Kidney capillary endothelial cell (primary cell): ENCODE measurements around the gene SALL2.
"Not testable (repeated sequence)": the region's sequence is repeated elsewhere in the genome, so short reads cannot be mapped to it uniquely, and the experiment has no call there.

Source experiments
- DNase-seq: peaks from one replicate; pipeline ENCODE4 v3.0.0-alpha.2; 2018; ENCODE audit warnings: low spot score

Gene SALL2

DNA sequence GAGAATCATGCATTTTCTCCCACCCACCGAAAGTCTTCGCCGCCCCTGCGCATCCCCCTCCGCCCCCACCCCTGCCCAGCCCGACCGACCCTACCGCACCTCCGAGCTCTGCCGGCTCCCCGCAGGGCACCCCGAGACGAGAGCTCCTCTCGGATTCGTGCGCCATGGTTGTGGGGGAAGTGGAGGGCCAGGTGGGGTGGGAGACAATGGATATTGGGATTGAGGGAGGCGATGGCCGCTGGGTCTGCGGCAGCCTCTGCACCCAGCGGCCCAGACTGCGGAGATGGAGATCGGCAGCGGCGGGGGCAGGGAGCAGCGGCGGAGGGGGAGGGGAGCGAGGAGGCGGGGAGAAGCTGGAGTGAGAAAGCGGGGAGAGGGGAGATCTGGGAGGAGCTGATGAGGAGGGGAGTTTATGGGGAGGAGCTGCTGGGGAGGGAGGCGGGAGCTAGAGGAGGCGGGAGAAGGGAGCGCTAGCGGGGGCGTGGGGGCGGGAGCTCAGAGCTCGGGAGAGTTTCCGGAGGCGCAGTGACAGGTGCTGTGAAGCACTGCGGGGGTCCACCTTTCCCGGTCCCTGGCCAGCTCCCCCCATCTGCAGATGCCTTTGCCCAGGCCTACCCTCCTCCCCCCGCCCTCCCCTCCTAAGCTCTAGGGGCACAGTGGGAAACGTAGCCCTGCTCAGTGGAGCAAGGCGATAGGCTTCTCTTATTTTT, at the start of gene SALL2:
Gene SALL2 (minus strand): TSS at position 385 of the 710 bp plus-strand sequence. CDS start 219 bp downstream, at position 166.
- DNase-seq, result no peak

- no peak for DNase-seq
These were observed 49.5 kb upstream of the SALL2 start for GRCh38 chr14:21575661-21576060.

- no peak for DNase-seq
These were observed 46.5 kb upstream of the SALL2 start for GRCh38 chr14:21572604-21573003.

DNA sequence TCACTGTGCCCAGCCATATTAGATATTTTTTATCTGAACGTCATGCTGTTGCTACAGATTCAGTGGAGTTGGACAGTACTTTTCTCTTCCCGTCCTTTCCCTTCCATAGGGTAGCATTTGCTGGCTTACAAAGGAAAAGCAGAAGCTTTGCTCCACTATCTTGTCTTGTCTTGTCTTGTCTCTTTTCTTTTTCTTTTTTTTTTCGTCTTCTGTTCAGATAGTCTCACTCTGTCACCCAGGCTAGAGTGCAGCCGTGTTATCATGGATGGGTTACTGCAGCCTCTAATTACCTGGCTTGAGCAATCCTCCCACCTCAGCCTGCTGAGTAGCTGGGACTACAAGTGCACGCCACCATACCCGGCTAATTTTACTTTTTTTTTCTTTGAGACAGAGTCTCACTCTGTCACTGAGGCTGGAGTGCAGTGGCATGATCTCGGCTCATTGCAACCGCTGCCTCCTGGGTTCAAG, 32.6 kb upstream of the SALL2 start:
- no peak for DNase-seq

DNA sequence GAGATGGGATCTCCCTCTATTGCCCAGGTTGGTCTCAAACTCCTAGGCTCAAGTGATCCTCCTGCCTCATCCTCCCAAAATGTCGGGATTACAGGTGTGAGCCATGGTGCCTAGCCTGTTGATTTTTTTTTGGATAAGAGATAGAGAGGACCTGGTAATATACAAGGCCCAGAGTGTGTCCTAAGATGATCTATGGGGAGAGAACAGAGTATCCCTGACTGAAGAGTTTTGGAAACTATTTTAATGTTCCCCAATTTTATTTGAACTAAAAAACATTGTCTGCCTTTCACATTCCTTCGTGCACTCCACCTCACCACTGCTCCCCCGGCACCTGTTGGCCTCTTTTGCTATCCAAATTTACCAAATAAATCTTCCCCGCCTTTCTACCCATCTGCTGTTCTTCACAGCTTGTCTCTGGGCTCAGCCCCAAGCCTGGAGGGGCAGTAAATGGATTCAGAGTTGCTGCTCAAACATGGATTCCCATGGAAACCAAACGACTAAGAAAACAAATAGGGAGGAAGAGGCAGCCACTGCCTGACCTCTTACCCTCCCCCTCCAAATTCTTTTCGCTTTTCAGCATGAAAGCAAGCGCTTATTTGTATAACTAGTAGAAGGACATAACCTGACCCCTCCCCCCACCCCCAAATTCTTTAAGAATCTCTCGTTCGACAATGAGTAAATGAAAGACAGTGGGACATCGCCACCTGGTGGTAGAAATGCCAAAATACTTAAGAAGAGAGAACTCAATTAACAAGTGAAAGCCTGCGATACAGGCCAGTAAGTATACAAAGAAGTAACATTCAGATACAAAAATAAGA, 31.1 kb upstream of the SALL2 start:
- DNase-seq, result peak; percentile 72

DNA sequence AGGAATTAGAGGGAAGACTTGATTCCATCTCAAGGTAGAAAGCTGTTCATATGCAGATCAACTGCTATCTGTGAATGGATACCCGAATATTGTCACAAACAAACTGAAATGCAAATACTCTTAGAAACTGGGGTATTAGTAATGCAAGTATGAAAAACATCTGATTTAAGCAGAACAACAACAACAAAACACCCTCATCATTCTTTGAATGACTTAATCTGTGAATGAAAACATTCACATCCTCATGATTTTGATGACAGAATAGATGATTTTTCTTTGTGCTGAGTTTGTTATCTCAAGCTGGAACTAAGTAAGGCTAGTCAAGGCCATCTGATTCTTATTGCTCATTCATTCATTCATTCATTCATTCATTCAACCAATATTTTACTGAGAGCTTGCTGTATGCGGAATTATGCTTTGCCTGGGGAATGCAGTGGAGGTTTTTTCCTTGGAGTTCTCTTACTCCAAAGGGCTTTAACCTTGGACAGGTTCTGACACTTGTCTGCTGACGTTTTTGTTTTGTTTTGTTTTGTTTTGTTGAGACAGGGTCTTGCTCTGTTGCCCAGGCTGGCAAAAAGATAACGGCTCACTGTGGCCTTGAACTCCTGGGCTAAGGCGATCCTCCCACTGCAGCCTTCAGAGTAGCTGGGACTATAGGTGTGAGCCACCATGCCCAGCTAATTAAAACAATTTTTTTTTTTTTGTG, 30.4 kb upstream of the SALL2 start:
- DNase-seq, result no peak

DNA sequence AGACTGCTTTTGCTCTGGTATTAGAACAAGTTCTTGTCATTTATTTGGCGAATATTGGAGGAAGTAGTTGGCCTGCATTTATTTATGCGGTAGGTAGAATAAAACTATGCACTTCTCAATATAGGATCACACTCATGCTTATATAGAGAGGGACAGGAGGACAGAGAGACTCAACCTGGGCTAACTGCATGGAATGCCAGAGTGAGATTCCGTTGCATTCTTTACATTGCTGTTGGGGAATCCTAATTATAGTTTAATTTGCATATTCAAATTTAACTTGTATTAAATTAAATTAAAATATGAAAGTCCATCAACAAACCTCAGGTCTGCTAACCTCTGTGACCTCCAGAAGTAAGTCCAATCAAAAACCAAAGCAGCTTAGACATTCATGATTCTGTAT, 27.1 kb upstream of the SALL2 start:
- no peak for DNase-seq

DNA sequence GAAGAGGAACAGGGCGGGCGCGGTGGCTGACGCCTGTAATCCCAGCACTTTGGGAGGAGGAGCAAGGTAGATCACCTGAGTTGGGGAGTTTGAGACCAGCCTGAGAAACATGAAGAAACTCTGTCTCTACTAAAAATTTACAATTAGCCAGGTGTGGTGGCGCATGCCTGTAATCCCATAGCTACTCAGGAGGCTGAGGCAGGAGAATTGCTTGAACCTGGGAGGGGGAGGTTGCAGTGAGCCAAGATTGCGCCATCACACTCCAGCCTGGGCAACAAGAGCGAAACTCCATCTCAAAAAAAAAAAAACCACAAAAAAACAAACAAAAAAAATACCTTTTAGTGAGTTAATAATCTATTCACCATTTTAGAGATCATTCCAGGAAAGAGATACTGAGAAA, 18.4 kb upstream of the SALL2 start:
- not testable (repeated sequence) for DNase-seq

- no peak for DNase-seq
These were observed 17.8 kb upstream of the SALL2 start for GRCh38 chr14:21543963-21544362.

DNA sequence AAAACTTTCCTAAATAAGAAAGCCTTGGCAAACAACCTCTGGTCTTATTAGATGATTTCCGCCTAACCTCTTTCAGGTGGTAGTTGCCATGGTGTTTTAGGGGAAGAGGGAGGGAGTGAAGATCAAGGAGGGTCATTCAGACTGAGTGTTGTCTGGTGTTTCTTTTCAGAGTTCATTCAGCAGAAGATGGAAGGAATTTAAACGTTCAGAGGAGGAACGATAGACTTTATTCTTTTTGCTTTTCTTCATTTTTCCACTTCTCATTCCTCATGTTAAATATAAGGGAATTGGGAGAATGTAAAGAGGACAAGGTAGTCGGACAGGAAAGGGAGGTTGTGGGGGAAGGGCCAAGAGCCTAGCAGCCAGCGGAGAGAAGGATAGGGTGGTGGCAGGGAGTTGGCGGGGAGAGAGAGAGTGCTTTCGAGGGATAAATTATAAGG, 17.4 kb upstream of the SALL2 start:
- DNase-seq, result no peak

- DNase-seq, result no peak
These were observed 15.4 kb upstream of the SALL2 start for GRCh38 chr14:21541413-21542074.

DNA sequence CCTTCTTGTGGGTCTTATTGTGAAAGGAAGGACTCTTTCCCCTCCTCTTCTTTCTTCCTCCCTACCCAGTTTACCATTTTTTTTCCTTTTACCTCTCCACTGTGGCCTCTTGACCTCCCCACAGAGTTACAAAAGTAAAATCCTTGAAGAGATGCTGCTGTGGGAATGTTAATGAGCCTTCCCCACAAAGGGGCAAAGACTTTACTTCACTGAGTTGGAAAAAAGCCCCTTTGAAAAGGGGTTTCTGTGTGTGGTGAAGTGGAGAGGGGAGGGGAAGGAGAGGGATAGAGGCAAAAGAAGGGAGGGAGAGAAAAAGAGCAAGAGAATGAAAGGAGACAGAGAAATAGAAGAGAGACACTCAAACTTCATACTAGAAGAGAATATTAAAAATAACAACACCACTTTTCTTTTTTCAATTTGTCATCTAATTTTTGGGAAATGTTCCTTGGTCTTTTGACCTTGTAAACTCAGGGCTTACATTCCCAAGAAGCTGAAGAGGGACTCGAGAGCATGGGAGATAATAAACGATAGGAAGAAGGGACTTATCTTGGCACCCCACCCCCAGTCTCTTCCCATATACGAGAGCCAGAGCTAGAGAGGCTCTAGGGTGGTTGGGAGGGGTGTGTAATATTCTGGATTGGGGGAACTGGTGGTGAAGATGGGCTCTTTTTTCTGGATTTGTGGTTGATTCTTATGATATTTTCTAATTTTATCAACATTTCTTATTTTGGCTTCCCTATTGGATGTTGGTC, 13.2 kb upstream of the SALL2 start:
- no peak for DNase-seq

- no peak for DNase-seq
These were observed 10.9 kb upstream of the SALL2 start for GRCh38 chr14:21537090-21537424.

DNA sequence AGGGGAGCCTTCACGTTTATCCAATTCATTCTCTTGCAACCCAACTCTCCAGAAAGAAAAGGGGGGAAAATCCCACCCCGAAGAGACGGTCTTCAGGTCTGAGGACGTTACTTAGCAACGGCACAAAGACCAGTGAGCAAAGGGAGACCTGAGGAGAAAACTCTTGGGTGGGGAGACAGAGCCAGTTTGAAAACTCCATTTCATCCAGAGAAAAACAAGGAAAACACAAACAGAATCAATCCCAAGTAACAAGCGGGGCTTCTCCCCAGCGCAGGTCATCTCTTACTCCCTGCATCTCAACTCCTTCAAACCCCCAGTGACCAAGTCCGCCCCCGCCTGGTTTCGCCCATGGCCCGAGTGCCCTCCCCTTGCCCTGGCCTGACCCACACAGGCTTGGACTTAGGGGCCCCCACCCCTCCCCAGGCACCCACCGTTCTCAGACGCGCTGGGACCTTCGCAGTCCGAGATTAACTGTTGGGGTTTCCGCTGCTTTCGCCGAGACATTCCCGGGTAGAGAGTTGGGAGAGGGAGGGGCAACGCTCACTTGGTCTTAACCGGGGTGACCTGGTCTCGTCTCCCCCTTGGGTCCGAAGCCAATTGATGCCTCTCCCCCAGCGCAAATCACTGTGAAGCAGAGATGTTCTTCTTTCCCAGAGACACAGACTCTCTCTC, 10.4 kb upstream of the SALL2 start:
- DNase-seq, result no peak

- no peak for DNase-seq
These were observed 9.6 kb upstream of the SALL2 start for GRCh38 chr14:21535545-21536417.

- no peak for DNase-seq
These were observed 8.4 kb upstream of the SALL2 start for GRCh38 chr14:21534576-21534975.

DNA sequence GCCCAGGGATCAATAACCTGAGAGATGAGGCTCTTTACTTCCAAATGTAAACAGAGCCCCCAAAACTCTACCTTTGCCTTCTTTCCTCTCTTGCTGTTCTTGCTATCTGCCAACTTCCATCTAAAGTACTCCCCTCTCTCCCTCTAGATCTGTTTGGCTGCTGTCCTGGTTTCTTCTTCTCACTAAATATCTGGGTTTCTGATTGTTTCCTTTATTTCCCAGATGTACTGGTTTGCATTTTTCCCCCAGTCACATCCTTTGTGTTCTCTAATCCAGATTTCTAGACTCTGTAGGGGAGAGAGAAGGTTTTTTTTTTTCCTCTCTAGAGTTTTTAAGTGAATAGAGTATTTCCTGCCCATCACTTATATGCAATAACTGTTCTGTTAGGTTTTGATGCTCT, 7.1 kb upstream of the SALL2 start:
- DNase-seq, result no peak

GRCh38 chr14:21529515-21529914, 3.4 kb upstream of the SALL2 start:
- DNase-seq, result no peak

- no peak for DNase-seq
These were observed 2.5 kb upstream of the SALL2 start for GRCh38 chr14:21528381-21529348.
